ENCODE data around the gene CELF2.

Gene CELF2

GRCh38 chr10:11307937-11308336, 290.3 kb downstream of the CELF2 start:
- no peak for DNase-seq

GRCh38 chr10:11311027-11311426, 293.4 kb downstream of the CELF2 start:
- DNase-seq = no peak

DNA sequence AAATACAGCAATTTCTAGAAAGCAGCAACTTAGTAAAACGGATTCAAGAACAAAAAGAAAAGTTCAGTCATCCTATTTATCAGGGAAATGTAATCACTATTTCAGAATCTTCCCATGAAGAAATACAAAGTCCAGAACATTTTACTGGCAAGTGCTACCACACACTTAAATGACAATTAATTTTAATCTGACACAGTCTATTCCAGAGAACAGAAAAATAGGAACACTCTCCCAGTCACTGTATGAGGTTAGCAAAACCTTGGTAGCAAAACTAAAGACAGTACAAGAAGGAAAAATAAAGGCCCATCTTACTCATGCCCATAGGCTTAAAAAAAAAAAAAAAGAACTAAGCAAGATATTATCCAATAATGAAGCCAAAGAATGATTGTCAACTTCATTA, 295.8 kb downstream of the CELF2 start:
- DNase-seq = no peak

GRCh38 chr10:11317936-11318670, 300.4 kb downstream of the CELF2 start:
- no peak for DNase-seq

DNA sequence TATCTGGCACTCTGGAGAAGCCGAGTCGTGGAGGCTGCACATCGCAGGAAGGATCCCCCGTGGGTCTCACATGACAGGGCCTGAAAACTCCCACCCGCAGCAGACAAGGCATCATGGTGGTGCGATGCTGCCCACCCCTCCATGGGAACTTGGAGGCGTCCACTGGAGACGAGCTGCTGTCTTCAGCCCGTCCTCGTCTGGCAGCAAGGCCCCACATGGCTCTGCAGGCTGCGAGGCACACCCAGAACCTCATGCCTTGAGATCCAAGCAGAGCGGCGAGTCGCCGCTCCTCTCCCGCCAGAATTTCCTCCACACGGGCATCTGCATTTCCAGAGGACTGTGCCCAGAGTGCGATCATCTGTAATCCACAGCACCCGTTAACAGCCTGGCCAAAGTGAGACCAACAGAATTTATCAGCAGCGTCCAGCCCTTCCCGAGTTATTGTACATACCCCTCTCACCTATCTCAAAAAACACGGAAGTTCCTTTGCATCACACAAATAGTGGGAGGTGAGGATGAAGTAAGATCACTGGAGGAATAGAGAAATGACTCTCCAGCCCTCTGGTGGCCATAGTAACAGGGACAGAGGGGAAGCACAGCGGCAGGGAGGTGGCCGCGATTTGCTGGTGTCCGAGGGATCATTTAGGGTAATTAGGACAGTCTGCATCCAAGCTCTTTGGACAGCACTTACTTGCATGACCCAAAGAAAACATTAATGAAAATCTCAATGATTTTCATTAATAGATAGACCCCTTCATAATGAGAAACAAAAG, 301.3 kb downstream of the CELF2 start:
- DNase-seq = no peak

- DNase-seq = no peak
Measured at GRCh38 chr10:11319990-11320602, 302.4 kb downstream of the CELF2 start.

DNA sequence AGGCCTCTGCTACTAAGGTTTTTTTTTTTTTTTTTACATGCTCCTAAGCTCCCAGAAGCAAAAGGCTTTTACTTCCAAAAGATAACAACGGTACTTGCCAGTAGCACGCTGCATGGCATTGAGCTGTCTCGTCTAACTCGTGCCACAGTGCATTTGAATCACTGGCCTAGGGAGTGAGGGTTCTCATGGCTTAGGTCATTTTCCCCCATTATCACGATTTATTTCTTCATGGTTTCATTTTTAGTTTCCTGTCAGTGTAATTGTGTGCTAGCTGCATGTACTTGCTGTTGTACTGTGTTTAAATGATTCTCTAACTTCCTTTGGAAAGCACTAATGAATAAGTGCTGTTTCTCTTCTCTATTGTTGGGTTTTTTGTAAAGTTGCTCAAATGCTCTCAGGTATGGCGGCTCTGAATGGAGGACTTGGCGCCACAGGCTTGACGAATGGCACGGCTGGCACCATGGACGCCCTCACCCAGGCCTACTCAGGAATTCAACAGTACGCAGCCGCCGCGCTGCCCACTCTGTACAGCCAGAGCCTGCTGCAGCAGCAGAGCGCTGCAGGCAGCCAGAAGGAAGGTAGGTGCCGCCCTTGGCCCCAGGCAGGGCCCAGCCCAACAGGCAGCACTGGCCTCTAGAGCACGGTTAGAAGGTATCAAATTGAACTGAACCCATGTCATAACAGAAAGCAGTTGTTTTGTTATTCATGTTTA, 303.3 kb downstream of the CELF2 start:
- no peak for DNase-seq

GRCh38 chr10:11322698-11323097, 305.0 kb downstream of the CELF2 start:
- DNase-seq = no peak

DNA sequence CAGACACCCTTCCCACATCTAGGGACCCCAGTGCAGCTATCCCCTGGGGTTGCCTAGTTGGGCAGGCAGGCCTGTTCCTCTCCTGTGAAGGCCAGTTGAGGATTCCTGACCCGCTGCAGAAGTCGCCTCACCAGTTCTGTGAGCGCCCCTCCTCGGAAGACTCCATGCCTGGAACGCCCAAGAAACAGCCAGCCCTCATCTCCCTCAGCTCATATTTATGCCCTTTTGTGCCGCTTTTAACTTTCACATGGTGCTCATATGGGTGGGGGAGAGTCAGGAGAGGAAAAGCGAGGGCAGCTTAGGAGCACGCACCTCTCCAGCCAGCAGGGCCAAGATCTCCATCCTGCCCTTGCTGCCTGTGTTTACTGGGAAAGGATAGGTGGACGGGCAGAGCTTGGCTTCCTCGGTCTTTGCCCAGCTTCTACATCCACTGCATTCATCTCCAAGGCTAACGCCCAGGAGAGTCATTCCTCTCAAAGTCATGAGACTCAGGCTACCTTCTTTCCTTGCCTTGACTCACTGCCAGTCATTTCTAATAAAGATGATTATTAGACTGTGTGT, 307.2 kb downstream of the CELF2 start:
- no peak for DNase-seq

DNA sequence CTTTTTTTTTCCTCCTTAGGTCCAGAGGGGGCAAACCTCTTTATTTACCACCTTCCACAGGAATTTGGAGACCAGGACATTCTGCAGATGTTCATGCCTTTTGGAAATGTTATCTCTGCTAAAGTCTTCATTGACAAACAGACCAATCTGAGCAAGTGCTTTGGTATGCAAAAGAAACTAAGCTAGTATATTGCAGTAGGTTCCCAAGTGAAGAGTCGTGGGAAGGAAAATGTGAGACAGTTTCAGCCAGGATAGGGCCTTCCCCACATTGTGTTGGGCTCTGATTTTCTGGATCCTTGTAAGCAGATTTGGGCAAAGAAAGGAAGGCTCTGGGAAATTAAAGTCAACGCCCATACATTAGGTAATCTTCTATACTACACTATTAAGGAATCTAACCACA, 308.1 kb downstream of the CELF2 start:
- DNase-seq = no peak

DNA sequence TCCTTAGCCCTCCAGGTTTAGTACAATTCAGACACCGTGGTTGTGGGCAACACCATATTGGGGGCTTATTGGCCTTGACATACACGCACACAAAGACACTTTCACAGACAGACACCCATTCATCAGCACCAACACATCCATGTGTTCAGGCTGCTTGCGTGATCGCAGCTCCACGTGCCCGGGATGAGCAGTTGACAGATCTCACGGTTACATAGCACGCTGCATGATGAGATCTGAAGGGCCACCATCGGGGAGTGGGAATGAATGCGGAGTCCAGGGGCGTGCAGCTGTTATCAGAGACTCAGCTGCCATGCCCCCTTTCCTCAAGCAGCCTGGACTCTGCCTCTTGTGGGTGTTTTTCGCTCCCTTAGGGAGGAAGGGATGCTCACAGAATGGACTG, 308.6 kb downstream of the CELF2 start:
- no peak for DNase-seq

DNA sequence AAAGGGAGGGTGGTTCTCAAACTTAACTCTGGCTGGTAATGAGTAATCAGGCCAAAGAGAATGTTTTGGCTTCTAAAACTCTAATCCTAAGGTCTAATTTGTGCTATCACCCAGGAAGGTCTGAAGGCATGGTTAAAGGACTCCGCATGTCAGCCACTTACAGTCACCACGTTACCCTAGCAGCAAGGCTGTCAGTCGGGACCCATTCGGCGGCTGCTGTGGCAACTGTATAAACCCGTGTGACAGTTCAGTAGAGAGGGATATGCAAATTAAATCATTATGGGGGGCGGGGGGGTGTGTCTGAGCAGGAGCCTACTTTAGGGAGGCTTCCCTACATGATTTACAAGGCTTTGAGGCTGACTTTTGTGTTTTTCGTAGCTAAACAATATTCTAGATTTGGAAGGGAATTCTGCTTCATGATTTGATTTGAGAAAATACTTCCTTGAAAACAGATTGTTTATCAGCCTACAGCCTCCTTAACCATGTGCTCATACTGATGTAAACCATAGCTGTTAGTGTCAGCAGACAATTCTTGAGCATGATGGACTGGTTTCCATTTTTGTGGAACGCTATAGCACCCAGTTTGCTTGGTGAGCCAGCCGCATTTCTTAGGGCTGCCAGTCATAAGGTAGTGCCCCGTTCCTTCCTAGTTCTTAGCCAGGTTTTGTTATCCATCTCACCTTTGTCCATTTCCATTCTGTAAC, 309.4 kb downstream of the CELF2 start:
- DNase-seq = no peak

DNA sequence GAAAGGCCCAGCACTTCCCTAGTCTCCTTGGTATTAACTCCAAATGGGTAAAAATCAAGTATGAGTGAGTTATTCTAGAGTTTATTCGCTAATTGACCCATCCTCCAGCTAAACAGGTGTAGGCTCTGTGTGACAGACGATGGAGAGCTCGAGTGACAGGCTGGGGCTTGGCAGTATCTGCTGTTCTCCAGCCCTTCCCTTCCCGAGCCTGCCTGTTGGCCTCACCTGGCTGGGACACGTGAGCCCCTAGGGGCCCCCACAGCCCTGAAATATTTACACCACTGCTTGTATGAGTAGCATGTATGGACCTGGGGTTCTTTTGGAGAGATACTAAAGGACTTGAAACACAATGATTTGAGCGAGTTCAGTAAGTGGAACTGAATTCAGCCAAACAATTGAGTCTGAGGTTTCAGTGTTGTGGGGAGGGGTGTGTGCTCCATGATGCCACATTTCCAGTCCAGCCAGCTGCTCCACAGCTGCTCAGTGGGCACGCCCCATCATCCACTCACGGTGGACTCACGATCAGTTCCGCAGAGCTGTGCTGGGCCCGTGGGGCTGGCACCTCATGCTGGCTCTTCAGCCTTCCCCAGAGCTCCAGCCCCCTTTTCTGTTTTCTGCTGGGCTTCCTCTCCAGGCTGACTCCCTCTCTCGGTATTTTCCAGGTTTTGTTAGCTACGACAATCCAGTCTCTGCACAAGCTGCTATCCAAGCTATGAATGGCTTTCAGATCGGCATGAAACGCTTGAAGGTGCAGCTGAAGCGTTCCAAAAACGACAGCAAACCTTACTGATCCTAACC, 310.8 kb downstream of the CELF2 start:
- DNase-seq = no peak

GRCh38 chr10:11329062-11329673, 311.5 kb downstream of the CELF2 start:
- DNase-seq = no peak

DNA sequence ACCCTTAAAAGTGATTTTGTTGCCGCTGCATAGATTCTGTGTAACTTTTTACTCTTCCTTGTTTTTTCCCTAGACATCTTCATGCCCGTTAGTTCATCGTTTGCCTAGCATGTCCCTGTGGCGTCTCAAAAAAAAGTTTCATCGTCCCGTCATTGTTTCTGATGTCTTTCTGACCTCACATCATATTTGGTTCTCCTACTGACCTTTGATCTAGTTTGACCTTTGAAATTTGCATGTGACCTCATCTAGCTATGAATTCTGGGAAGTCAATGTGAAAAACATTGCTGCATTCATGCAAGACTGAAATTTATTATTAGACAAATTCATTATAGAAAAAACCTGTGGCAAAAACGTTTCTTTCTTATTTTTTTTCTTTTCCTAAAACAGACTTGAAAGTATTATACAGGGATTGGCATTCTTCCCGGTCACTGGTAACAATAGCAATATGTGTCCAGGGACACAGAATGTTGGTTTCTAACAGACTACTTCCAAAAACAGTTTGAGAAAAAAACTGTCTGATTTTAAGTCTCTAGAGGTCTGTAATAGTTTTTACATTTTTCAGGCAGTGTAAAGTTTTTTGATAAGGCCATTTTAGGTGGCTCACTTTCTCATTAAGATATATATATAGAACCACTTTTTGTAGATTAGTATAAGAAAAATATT, 312.8 kb downstream of the CELF2 start:
- DNase-seq = no peak

- DNase-seq = no peak
Measured at GRCh38 chr10:11331046-11331577, 313.4 kb downstream of the CELF2 start.

DNA sequence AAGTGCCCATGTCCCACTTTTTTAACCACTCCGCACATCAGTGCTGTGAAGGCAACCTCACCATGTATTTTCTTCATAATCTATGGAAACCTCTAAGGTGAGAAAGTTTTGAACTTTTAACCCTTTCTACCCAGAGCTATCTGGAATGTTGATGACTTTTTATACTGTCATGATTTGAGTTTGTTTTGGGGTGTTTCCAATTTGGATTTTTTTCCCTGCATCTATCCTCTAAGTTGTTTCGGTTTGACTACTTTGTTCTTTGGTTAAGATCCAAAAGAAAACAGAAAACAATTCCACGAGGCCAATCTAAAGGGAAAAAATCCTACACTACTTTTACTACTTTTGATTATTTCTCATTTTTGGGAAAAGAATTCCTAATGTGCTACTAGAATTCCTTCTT, 314.1 kb downstream of the CELF2 start:
- no peak for DNase-seq

- DNase-seq = no peak
Measured at GRCh38 chr10:11332846-11333245, 315.2 kb downstream of the CELF2 start.

- DNase-seq = no peak
Measured at GRCh38 chr10:11334436-11334835, 316.8 kb downstream of the CELF2 start.

- DNase-seq = no peak
Measured at GRCh38 chr10:11335167-11335652, 317.5 kb downstream of the CELF2 start.

Data from DMS79 (cell line).